Activated CD8-positive, alpha-beta T cell treated with anti-CD3 and anti-CD28 coated beads for 36 hours (primary cell): ENCODE data around the gene CYTH2. TPM values are rescaled to one million over a fixed set of nuclear protein-coding genes. Genes with fewer than 3 reads are reported as not detected.

Experiments
- ATAC-seq: fragments of 200-7000 bp; cut with Tn5 transposase; one replicate; pipeline ENCODE4 v1.10.0; 2021; ENCODE audit warnings: mild to moderate bottlenecking, moderate library complexity
- CTCF ChIA-PET: fragments of 350-600 bp; sonication (Branson Sonifier 250); formaldehyde crosslinking; loops from one replicate; lab custom pipeline; 2021; ENCODE audit warnings: antibody characterized with exemption; lab: Charles Lee
- POLR2A ChIA-PET: fragments of 350-600 bp; sonication (Branson Sonifier 250); formaldehyde crosslinking; loops from one replicate; lab custom pipeline; 2021; ENCODE audit warnings: antibody characterized with exemption; lab: Charles Lee
- DNase-seq: peaks from one replicate; pipeline ENCODE4 v3.0.0-alpha.2; 2020
- H3K27ac Mint-ChIP-seq: one replicate; pipeline ENCODE4 v1.8.0; 2021; ENCODE audit warnings: mild to moderate bottlenecking, mixed read lengths
- H3K27me3 Mint-ChIP-seq: one replicate; pipeline ENCODE4 v1.8.0; 2021; ENCODE audit warnings: mixed read lengths
- H3K36me3 Mint-ChIP-seq: one replicate; pipeline ENCODE4 v1.8.0; 2021; ENCODE audit warnings: low read depth, mixed read lengths
- H3K4me1 Mint-ChIP-seq: one replicate; pipeline ENCODE4 v1.8.0; 2021; ENCODE audit warnings: low read depth, mixed read lengths
- H3K4me3 Mint-ChIP-seq: one replicate; pipeline ENCODE4 v1.8.0; 2021; ENCODE audit warnings: mild to moderate bottlenecking, moderate library complexity, mixed read lengths
- H3K9me3 Mint-ChIP-seq: one replicate; pipeline ENCODE4 v1.8.0; 2021; ENCODE audit warnings: mixed read lengths
- CTCF ChIP-seq: fragments of 200-600 bp; IDR thresholded peaks from one replicate; pipeline ENCODE4 v1.8.0; 2022; ENCODE audit warnings: antibody characterized with exemption, mild to moderate bottlenecking
- intact Hi-C: fragments of 100-400 bp; cut with micrococcal nuclease; formaldehyde crosslinking; loops from one replicate; pipeline ENCODE4 v1.10.0; 2022
- total RNA-seq, 2 experiments: library from RNA; stranded (reverse); gene quantifications; one replicate each; pipeline ENCODE4 v1.2.3, GENCODE V29; 2021

CYTH2 gene
- total RNA-seq, 2 experiments from 2014 or later: 23.8 to 24.5 TPM

- Mint-ChIP-seq H3K9me3 (no peaks in the 10 kb centered on the region), H3K27ac (no peak within 1 kb of the TSS), H3K4me3 (no peak within 1 kb of the TSS), H3K36me3 (peaks cover 44% of the 10 kb centered on the region), H3K4me1 (peaks cover 12% of the 10 kb centered on the region), H3K27me3 (no peaks in the 10 kb centered on the region)
- intact Hi-C loops: no loop called here
- ATAC-seq (no peak), DNase-seq (no peak)
- CTCF ChIA-PET: no interaction called here
- TF ChIP-seq CTCF: no peak
- POLR2A ChIA-PET: interaction anchor here (0.6 to 1.2 kb wide), 4 partner anchors 9 to 64 kb away, joined by 3 read pairs; partner anchors contain the start of genes GRWD1 and KDELR1
Observed at GRCh38 chr19:48455171-48455907, 13.8 kb upstream of the CYTH2 start, which contains the start of gene KCNJ14. Gene KCNJ14 (plus strand): TSS chr19:48455574. CDS start chr19:48461725, 6,151 bp downstream.

- Mint-ChIP-seq H3K4me1 (peaks cover 12% of the 10 kb centered on the region), H3K27me3 (no peaks in the 10 kb centered on the region), H3K4me3 (no peak overlapping the region), H3K36me3 (peaks cover 44% of the 10 kb centered on the region), H3K27ac (no peak overlapping the region), H3K9me3 (no peaks in the 10 kb centered on the region)
- POLR2A ChIA-PET: interaction anchor here (0.6 to 0.7 kb wide), 3 partner anchors 10 to 65 kb away, joined by 3 read pairs; partner anchors contain the start of genes GRWD1 and KDELR1
- intact Hi-C loops: no loop called here
- no peak for DNase-seq
- CTCF ChIA-PET: no interaction called here
- no peak for ATAC-seq
- TF ChIP-seq CTCF: no peak
Observed at GRCh38 chr19:48455908-48456562, 13.1 kb upstream of the CYTH2 start.

GRCh38 chr19:48456864-48457263 lies 12.3 kb upstream of the CYTH2 start:
- ChIA-PET CTCF (interaction anchor here (2.6 kb wide), 1 partner anchor 33 kb away, joined by 10 read pairs; no protein-coding TSS in a partner anchor), POLR2A (interaction anchor here (1.4 to 2.4 kb wide), 2 partner anchors 9 to 10 kb away, joined by 3 to 17 read pairs; partner anchors contain the start of gene GRWD1)
- Mint-ChIP-seq H3K4me1 (peaks cover 12% of the 10 kb centered on the region), H3K27ac (no peak overlapping the region), H3K27me3 (no peaks in the 10 kb centered on the region), H3K36me3 (peaks cover 40% of the 10 kb centered on the region), H3K9me3 (no peaks in the 10 kb centered on the region), H3K4me3 (no peak overlapping the region)
- ATAC-seq (no peak), DNase-seq (no peak)
- no peak for TF ChIP-seq CTCF
- intact Hi-C loops: no loop called here

GRCh38 chr19:48458016-48458415 lies 11.2 kb upstream of the CYTH2 start:
- TF ChIP-seq CTCF: no peak
- POLR2A ChIA-PET: interaction anchor here (1.4 to 2.4 kb wide), 2 partner anchors 9 to 10 kb away, joined by 3 to 17 read pairs; partner anchors contain the start of gene GRWD1
- DNase-seq (no peak), ATAC-seq (no peak)
- peaks cover 10% of the 10 kb centered on the region for H3K4me1 Mint-ChIP-seq
- H3K27me3 Mint-ChIP-seq: no peaks in the 10 kb centered on the region
- CTCF ChIA-PET: interaction anchor here (2.6 kb wide), 1 partner anchor 32 kb away, joined by 10 read pairs; no protein-coding TSS in a partner anchor
- peaks cover 37% of the 10 kb centered on the region for H3K36me3 Mint-ChIP-seq
- intact Hi-C loops: no loop called here
- no peak overlapping the region for H3K4me3 Mint-ChIP-seq
- H3K9me3 Mint-ChIP-seq: no peaks in the 10 kb centered on the region
- H3K27ac Mint-ChIP-seq: no peak overlapping the region
